Endothelial cell of umbilical vein (primary cell): Measurements from ENCODE around the gene CAPN12.
"Not testable (repeated sequence)": the region's sequence is repeated elsewhere in the genome, so short reads cannot be mapped to it uniquely, and the experiment has no call there.

Source experiments
- CTCF ChIP-seq, 2 donors: IDR thresholded peaks; 1 replicate in 1 of 2; 2 replicates in 1 of 2; pipeline ENCODE4 v1.5.1; 2011; ENCODE audit warnings: low read length in 2 of 2, mild to moderate bottlenecking in 2 of 2, moderate library complexity in 2 of 2, control low read depth in 1 of 2, inconsistent platforms in 1 of 2, low read depth in 1 of 2; ENCODE audit not compliant: insufficient read depth in 1 of 2; ENCODE audit errors: extremely low read depth in 1 of 2
- EZH2 ChIP-seq: IDR thresholded peaks from 2 replicates; pipeline ENCODE4 v1.6.1; 2012; ENCODE audit warnings: borderline replicate concordance, low read depth, mild to moderate bottlenecking, moderate library complexity, low read length, inconsistent platforms; ENCODE audit not compliant: severe bottlenecking
- POLR2AphosphoS5 ChIP-seq: IDR thresholded peaks from 2 replicates; pipeline ENCODE4 v1.6.1; 2012; ENCODE audit warnings: low read depth, mild to moderate bottlenecking, control low read depth, low read length, moderate library complexity; ENCODE audit not compliant: insufficient read depth

- not testable (repeated sequence) for TF ChIP-seq POLR2AphosphoS5; CTCF (IDR thresholded peaks at IDR 0.05; ENCODE audit: extremely low read depth in 1 of 2, insufficient read depth in 1 of 2, low read depth in 1 of 2, low read length in 2 of 2); EZH2
Observed at GRCh38 chr19:38770949-38771275, 26.6 kb upstream of the CAPN12 start.
